22Rv1 (cell line): ENCODE measurements around the gene RAI1.

Source experiments
- CTCF ChIP-seq: fragments of 450-650 bp; IDR thresholded peaks from 2 replicates; pipeline ENCODE4 v1.5.1; 2017; ENCODE audit warnings: mild to moderate bottlenecking
- ZFX ChIP-seq: fragments of 450-650 bp; IDR thresholded peaks from 2 replicates; pipeline ENCODE4 v1.6.1; 2017; ENCODE audit warnings: antibody characterized with exemption, borderline replicate concordance

DNA sequence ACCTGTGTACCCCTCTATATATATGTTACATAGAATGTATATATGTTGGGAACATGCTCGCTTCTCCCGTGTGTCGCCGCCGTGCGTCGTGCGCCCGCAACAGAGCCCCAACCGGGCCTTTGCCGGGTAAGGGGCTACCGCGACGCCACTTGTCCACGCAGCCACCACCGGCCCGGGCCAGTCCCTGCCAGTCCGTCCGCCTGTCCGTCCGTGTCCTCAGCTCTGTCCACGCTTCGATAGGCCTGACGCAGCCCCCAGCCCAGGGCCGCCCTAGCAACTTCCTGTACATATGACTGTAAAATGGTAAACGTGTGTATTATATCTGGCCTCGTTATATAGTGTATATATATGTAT lies 129.6 kb downstream of the RAI1 start:
- no peak; the same call in 1 of the 2 replicates for TF ChIP-seq CTCF
- no peak for TF ChIP-seq ZFX
